Esophagus squamous epithelium (tissue), 4 donors: ENCODE data around the gene CXCL6.

Experiments used
- CTCF ChIP-seq, 6 experiments: fragments of 450-650 bp in 4 of 6; fragments of 200-600 bp in 2 of 6; sonication (generic) in 2 of 6; IDR thresholded peaks; one replicate each; pipeline ENCODE4 v1.5.1; 2016 to 2019; ENCODE audit warnings: antibody characterized with exemption in 6 of 6, mild to moderate bottlenecking in 4 of 6, moderate library complexity in 4 of 6
- POLR2A ChIP-seq, 4 donors: fragments of 450-650 bp; IDR thresholded peaks; one replicate each; pipeline ENCODE4 v1.6.1; 2017; ENCODE audit warnings: antibody characterized with exemption in 4 of 4, mild to moderate bottlenecking in 4 of 4, moderate library complexity in 3 of 4

GRCh38 chr4:73860181-73860580, 23.7 kb downstream of the CXCL6 start:
- TF ChIP-seq CTCF (IDR thresholded peaks at IDR 0.05) (no peak), POLR2A (IDR thresholded peaks at IDR 0.05) (no peak)
